ENCODE measurements around the gene CCDC107. TPM values are rescaled to one million over a fixed set of nuclear protein-coding genes. Genes with fewer than 3 reads are reported as not detected.

Gene CCDC107
- total and polyA plus RNA-seq, 2 of the 13 experiments (the other 11 are each of a cell fraction or from before 2014, with no cell fraction given), result 7.1 to 15.2 TPM

DNA sequence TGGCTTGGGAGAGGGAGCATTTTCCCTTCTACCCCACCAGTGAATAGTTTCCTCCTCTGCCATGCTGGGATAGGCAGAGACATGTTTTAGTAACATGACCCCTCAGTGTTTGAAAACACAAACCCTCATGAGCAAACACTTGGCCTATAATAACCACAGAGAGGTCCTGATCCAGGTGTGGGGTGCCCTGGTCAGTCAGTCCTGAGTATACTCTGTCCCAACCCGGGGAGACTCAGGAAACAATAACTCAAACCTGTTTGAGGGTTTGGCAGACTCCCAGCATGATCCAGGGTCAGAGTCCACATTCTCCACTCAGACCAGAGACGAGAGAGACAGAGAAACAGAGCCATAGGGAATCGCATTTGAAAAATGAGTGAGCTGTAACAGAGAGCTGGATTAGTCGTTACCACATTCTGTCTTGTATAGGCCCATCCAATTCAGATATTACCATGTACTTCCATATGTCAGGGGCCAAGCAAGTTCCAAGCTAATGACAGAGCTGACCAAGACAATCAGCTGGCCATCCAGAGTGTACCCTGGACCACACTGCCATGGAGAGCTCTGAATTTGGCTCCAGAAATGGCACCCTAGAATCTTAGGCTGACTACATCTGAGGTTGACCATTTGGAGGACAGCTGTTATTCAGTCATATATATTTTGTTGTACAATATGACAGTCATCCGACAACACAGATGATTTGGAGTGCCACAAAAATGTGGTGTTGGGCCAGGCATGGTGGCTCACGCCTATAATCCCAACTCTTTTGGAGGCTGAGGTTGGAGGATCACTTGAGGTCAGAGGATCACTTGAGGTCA lies 11.4 kb downstream of the CCDC107 start (continued):
- TF ChIP-seq ZNF747 (CRISPR knock-in tag; IDR thresholded peaks at IDR 0.05; ENCODE audit: borderline replicate concordance) (no peak), TBX2 (CRISPR knock-in tag; IDR thresholded peaks at IDR 0.05; ENCODE audit: borderline replicate concordance) (peak; percentile 53; the same call in 1 of the 2 replicates), MLLT10 (CRISPR knock-in tag; IDR thresholded peaks at IDR 0.05) (no peak), RBM22 (optimal IDR thresholded peaks at IDR 0.05; ENCODE audit: low read length) (no peak), YEATS2 (CRISPR knock-in tag; IDR thresholded peaks at IDR 0.05; ENCODE audit: borderline replicate concordance) (peak; percentile 59; the same call in 1 of the 2 replicates), ZMAT3 (CRISPR knock-in tag; conservative IDR thresholded peaks at IDR 0.05) (no peak), FOXC1 (CRISPR knock-in tag; IDR thresholded peaks at IDR 0.05; ENCODE audit: borderline replicate concordance) (no peak), FLYWCH1 (CRISPR knock-in tag; IDR thresholded peaks at IDR 0.05) (no peak), GPN1 (CRISPR knock-in tag; IDR thresholded peaks at IDR 0.05; ENCODE audit: borderline replicate concordance) (no peak), KAT8 (CRISPR knock-in tag; IDR thresholded peaks at IDR 0.05) (peak; percentile 52), FOXP1 (IDR thresholded peaks at IDR 0.05) (no peak), FOXP1 (CRISPR knock-in tag; IDR thresholded peaks at IDR 0.05) (peak; percentile 38; the same call in 1 of the 2 replicates), ZNF34 (CRISPR knock-in tag; IDR thresholded peaks at IDR 0.05; ENCODE audit: borderline replicate concordance) (no peak), ZFYVE20 (CRISPR knock-in tag; IDR thresholded peaks at IDR 0.05; ENCODE audit: borderline replicate concordance, low read depth) (no peak), ZNF570 (CRISPR knock-in tag; IDR thresholded peaks at IDR 0.05; ENCODE audit: borderline replicate concordance) (no peak), ZNF737 (CRISPR knock-in tag; IDR thresholded peaks at IDR 0.05; ENCODE audit: borderline replicate concordance) (no peak), ZNF674 (CRISPR knock-in tag; IDR thresholded peaks at IDR 0.05; ENCODE audit: low read depth) (no peak), MZF1 (CRISPR knock-in tag; IDR thresholded peaks at IDR 0.05; ENCODE audit: borderline replicate concordance) (no peak), ZNF616 (CRISPR knock-in tag; IDR thresholded peaks at IDR 0.05; ENCODE audit: low read depth) (no peak), ZFP62 (CRISPR knock-in tag; IDR thresholded peaks at IDR 0.05) (no peak), ZNF10 (CRISPR knock-in tag; IDR thresholded peaks at IDR 0.05; ENCODE audit: borderline replicate concordance, low read depth) (no peak), ZNF839 (CRISPR knock-in tag; IDR thresholded peaks at IDR 0.05; ENCODE audit: borderline replicate concordance) (no peak), ARID2 (CRISPR knock-in tag; IDR thresholded peaks at IDR 0.05; ENCODE audit: borderline replicate concordance) (no peak)
- TF ChIP-seq, protein P1, sequence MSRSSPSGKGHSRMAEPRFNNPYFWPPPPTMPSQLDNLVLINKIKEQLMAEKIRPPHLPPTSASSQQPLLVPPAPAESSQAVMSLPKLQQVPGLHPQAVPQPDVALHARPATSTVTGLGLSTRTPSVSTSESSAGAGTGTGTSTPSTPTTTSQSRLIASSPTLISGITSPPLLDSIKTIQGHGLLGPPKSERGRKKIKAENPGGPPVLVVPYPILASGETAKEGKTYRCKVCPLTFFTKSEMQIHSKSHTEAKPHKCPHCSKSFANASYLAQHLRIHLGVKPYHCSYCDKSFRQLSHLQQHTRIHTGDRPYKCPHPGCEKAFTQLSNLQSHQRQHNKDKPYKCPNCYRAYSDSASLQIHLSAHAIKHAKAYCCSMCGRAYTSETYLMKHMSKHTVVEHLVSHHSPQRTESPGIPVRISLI (CRISPR knock-in tag; IDR thresholded peaks at IDR 0.05; ENCODE audit: borderline replicate concordance), result no peak
- TF ChIP-seq, protein P2, sequence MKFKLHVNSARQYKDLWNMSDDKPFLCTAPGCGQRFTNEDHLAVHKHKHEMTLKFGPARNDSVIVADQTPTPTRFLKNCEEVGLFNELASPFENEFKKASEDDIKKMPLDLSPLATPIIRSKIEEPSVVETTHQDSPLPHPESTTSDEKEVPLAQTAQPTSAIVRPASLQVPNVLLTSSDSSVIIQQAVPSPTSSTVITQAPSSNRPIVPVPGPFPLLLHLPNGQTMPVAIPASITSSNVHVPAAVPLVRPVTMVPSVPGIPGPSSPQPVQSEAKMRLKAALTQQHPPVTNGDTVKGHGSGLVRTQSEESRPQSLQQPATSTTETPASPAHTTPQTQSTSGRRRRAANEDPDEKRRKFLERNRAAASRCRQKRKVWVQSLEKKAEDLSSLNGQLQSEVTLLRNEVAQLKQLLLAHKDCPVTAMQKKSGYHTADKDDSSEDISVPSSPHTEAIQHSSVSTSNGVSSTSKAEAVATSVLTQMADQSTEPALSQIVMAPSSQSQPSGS (CRISPR knock-in tag; IDR thresholded peaks at IDR 0.05), result no peak
- TF ChIP-seq, protein P3, sequence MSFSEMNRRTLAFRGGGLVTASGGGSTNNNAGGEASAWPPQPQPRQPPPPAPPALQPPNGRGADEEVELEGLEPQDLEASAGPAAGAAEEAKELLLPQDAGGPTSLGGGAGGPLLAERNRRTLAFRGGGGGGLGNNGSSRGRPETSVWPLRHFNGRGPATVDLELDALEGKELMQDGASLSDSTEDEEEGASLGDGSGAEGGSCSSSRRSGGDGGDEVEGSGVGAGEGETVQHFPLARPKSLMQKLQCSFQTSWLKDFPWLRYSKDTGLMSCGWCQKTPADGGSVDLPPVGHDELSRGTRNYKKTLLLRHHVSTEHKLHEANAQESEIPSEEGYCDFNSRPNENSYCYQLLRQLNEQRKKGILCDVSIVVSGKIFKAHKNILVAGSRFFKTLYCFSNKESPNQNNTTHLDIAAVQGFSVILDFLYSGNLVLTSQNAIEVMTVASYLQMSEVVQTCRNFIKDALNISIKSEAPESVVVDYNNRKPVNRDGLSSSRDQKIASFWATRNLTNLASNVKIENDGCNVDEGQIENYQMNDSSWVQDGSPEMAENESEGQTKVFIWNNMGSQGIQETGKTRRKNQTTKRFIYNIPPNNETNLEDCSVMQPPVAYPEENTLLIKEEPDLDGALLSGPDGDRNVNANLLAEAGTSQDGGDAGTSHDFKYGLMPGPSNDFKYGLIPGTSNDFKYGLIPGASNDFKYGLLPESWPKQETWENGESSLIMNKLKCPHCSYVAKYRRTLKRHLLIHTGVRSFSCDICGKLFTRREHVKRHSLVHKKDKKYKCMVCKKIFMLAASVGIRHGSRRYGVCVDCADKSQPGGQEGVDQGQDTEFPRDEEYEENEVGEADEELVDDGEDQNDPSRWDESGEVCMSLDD (CRISPR knock-in tag; IDR thresholded peaks at IDR 0.05; ENCODE audit: borderline replicate concordance), result peak; percentile 38; the same call in 1 of the 2 replicates
